HUES64 (cell line): ENCODE data around the gene EXD2.
A peak's percentile ranks its signal among the peaks of the same experiment; 100 is the strongest.
"Not testable (repeated sequence)": the region's sequence is repeated elsewhere in the genome, so short reads cannot be mapped to it uniquely, and the experiment has no call there.

Experiments
- H3K27ac ChIP-seq: 2 replicates; pipeline ENCODE4 v1.7.0; 2013; ENCODE audit warnings: low read depth, low read length, inconsistent platforms
- H3K27me3 ChIP-seq: 2 replicates; pipeline ENCODE4 v1.6.1; 2013; ENCODE audit warnings: mild to moderate bottlenecking, low read length; ENCODE audit not compliant: insufficient read depth
- H3K36me3 ChIP-seq: 2 replicates; pipeline ENCODE4 v1.6.1; 2013; ENCODE audit warnings: mild to moderate bottlenecking, low read length; ENCODE audit not compliant: insufficient read depth
- H3K4me1 ChIP-seq: 2 replicates; pipeline ENCODE4 v1.6.1; 2013; ENCODE audit warnings: mild to moderate bottlenecking, low read length, moderate library complexity; ENCODE audit not compliant: insufficient read depth
- H3K4me3 ChIP-seq: 2 replicates; pipeline ENCODE4 v1.5.1; 2013; ENCODE audit warnings: mild to moderate bottlenecking, low read length, moderate library complexity
- H3K9ac ChIP-seq: 2 replicates; pipeline ENCODE4 v1.6.1; 2013; ENCODE audit warnings: mild to moderate bottlenecking, low read depth, low read length
- H3K9me3 ChIP-seq: 2 replicates; pipeline ENCODE4 v1.6.1; 2013; ENCODE audit warnings: low read depth, low read length; ENCODE audit not compliant: insufficient read depth
- WGBS: fragments of 150-250, 120-280 bp; methylation state at CpG from one replicate; pipeline ENCODE4 v1.1.7; 2013; ENCODE audit warnings: missing lambda C conversion rate; 5-methylcytosine and 5-hydroxymethylcytosine counted together

EXD2 gene

GRCh38 chr14:69154779-69155178 is 36.5 kb upstream of the EXD2 start:
- Histone ChIP-seq H3K27ac (no peak overlapping the region), H3K27me3 (peaks cover 18% of the 10 kb centered on the region), H3K9me3 (no peaks in the 10 kb centered on the region), H3K4me3 (no peak overlapping the region; the same call in 1 of the 2 replicates), H3K4me1 (peaks cover 17% of the 10 kb centered on the region; the same call in 1 of the 2 replicates), H3K9ac (no peak overlapping the region), H3K36me3 (no peaks in the 10 kb centered on the region)
- 19% methylated on average over 4 of the region's 4 CpGs for WGBS

DNA sequence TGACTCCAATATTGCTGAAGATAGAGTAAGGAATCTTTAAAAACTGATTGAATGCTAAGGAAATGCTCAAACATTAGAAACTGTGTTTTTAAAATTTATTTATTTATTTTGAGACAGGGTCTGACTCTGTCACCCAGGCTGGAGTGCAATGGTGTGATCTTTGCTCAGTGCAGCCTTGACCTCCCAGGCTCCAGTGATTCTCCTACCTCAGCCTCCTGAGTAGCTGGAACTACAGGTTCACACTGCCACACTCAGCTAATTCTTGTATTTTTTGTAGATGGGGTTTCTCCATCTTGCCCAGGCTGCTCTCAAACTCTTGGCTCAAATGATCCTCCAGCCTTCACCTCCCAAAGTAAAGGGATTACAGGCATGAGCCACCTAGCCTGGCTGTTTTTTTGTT is 35.1 kb upstream of the EXD2 start:
- Histone ChIP-seq H3K27me3 (peaks cover 21% of the 10 kb centered on the region), H3K27ac (no peak overlapping the region), H3K36me3 (no peaks in the 10 kb centered on the region), H3K9me3 (no peaks in the 10 kb centered on the region), H3K9ac (no peak overlapping the region), H3K4me1 (peaks cover 12% of the 10 kb centered on the region; the same call in 1 of the 2 replicates), H3K4me3 (no peak overlapping the region)

- Histone ChIP-seq H3K4me3 (no peak overlapping the region), H3K36me3 (no peaks in the 10 kb centered on the region), H3K9me3 (no peaks in the 10 kb centered on the region), H3K27ac (no peak overlapping the region), H3K27me3 (peaks cover 3% of the 10 kb centered on the region; the same call in 1 of the 2 replicates), H3K4me1 (no peaks in the 10 kb centered on the region), H3K9ac (no peak overlapping the region)
- 100% methylated on average over 1 of the region's 1 CpG for WGBS
Measured at GRCh38 chr14:69161590-69161989, 29.7 kb upstream of the EXD2 start.

DNA sequence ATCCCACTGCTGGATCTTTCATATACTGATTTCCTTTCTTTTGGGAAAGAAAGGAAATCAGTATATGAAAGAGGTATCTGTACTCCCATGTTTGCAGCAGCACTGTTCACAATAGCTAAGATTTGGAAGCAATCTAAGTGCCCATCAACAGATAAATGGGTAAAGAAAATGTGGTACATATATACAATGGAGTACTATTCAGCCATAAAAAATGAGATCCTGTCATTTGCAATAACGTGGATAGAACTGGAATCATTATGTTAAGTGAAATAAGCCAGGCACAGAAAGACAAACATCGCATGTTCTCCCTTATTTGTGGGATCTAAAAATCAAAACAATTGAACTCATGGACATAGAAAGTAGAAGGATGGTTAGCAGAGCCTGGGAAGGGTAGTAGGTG is 25.5 kb upstream of the EXD2 start:
- not testable (repeated sequence) for H3K4me1 ChIP-seq, H3K36me3 ChIP-seq, H3K4me3 ChIP-seq, H3K9me3 ChIP-seq, H3K27me3 ChIP-seq, H3K9ac ChIP-seq, H3K27ac ChIP-seq
- 86% methylated on average over 2 of the region's 2 CpGs for WGBS

DNA sequence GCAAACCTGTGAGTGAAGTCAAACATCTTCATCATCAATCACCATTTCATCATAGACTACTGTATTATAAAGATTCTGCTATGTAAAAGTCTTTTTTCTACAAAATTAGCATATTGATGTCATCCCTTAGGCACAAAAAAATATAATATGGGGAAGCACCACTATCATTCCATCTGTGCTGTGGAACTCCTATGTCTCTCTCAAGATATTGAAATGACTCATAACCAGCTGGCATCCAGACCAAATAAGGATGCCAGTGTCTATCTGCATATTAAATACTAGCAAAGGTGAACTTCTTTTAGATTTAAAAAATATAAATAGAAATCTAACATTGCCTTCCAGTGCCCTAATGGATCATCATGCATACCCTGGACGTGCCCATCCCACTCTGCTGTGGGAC is 20.5 kb upstream of the EXD2 start:
- H3K27ac ChIP-seq = no peak overlapping the region
- no peaks in the 10 kb centered on the region for H3K36me3 ChIP-seq
- H3K9me3 ChIP-seq = no peaks in the 10 kb centered on the region
- no peak overlapping the region for H3K9ac ChIP-seq
- H3K4me1 ChIP-seq = no peaks in the 10 kb centered on the region
- WGBS = 100% methylated on average over 1 of the region's 1 CpG
- H3K27me3 ChIP-seq = no peaks in the 10 kb centered on the region
- no peak overlapping the region for H3K4me3 ChIP-seq

GRCh38 chr14:69171569-69171968 is 19.7 kb upstream of the EXD2 start:
- 97% methylated on average over 2 of the region's 2 CpGs for WGBS
- Histone ChIP-seq H3K9ac (no peak overlapping the region), H3K27me3 (no peaks in the 10 kb centered on the region), H3K36me3 (no peaks in the 10 kb centered on the region), H3K4me1 (no peaks in the 10 kb centered on the region), H3K27ac (no peak overlapping the region), H3K9me3 (no peaks in the 10 kb centered on the region), H3K4me3 (no peak overlapping the region)

- H3K27ac ChIP-seq = no peak overlapping the region
Measured at GRCh38 chr14:69175130-69175529, 16.2 kb upstream of the EXD2 start.

GRCh38 chr14:69181491-69181890 is 9.8 kb upstream of the EXD2 start:
- Histone ChIP-seq H3K9me3 (no peaks in the 10 kb centered on the region), H3K4me1 (peaks cover 10% of the 10 kb centered on the region), H3K4me3 (no peak overlapping the region), H3K27me3 (no peaks in the 10 kb centered on the region), H3K9ac (no peak overlapping the region), H3K36me3 (no peaks in the 10 kb centered on the region), H3K27ac (no peak overlapping the region)

More at GRCh38 chr14:69175130-69175529, 16.2 kb upstream of the EXD2 start:
- Histone ChIP-seq H3K27me3 (no peaks in the 10 kb centered on the region), H3K9ac (no peak overlapping the region), H3K9me3 (no peaks in the 10 kb centered on the region), H3K4me1 (no peaks in the 10 kb centered on the region), H3K36me3 (no peaks in the 10 kb centered on the region), H3K4me3 (no peak overlapping the region)

DNA sequence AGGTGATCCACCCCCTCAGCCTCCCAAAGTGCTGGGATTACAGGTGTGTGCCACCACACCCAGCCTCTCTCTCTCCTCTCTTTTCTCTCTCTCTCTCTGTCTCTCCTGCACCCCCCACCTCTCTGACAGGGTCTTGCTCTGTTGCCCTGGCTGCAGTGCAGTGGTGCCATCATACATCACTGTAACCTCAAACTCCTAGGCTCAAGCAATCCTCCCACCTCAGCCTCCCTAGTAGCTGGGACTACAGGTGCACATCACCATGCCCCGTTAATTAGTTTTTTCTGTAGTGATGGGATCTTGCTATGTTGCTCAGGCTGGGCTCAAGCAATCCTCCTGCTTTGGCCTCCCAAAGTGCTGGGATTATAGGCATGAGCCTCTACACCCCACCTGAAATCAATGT is 8.7 kb upstream of the EXD2 start:
- H3K27ac ChIP-seq, H3K4me3 ChIP-seq, H3K9ac ChIP-seq, H3K27me3 ChIP-seq, H3K36me3 ChIP-seq, H3K9me3 ChIP-seq: not testable (repeated sequence)
- WGBS = 91% methylated on average over 1 of the region's 1 CpG
- H3K4me1 ChIP-seq = peaks cover 10% of the 10 kb centered on the region

- WGBS = 55% methylated on average over 4 of the region's 4 CpGs
- Histone ChIP-seq H3K4me3 (no peak overlapping the region), H3K9ac (no peak overlapping the region), H3K4me1 (peaks cover 10% of the 10 kb centered on the region), H3K36me3 (no peaks in the 10 kb centered on the region), H3K27ac (peak overlapping the region; percentile 65; the same call in 1 of the 2 replicates), H3K27me3 (no peaks in the 10 kb centered on the region), H3K9me3 (no peaks in the 10 kb centered on the region)
Measured at GRCh38 chr14:69183735-69184134, 7.6 kb upstream of the EXD2 start.

DNA sequence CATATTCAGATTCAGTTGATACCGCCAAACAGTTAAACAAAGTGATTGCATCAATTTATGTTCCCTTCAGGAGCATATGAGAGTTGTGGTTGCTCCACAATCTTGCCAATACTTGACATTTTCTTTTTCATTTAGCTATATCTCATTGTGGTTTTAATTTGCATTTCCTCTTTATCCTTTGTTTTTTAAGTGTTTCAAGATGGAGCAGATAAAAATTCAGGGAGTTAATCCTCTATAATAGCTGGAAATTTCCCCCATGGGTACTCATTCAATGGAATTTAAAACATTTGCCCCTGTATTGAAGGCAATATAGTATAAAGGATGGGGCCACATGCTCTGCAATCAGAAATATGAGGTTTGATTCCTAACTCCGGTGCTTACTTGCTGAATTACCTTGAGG is 1.1 kb upstream of the EXD2 start:
- Histone ChIP-seq H3K36me3 (no peaks in the 10 kb centered on the region), H3K4me3 (0 out of 2 replicates have a peak overlapping the region, but pooled peaks have one; percentile 72), H3K9ac (no peak overlapping the region), H3K9me3 (no peaks in the 10 kb centered on the region), H3K4me1 (peaks cover 16% of the 10 kb centered on the region), H3K27me3 (no peaks in the 10 kb centered on the region), H3K27ac (no peak overlapping the region)
- 90% methylated on average over 2 of the region's 2 CpGs for WGBS

- Histone ChIP-seq H3K4me3 (no peak overlapping the region), H3K9me3 (no peaks in the 10 kb centered on the region), H3K27me3 (no peaks in the 10 kb centered on the region), H3K36me3 (no peaks in the 10 kb centered on the region), H3K4me1 (peaks cover 16% of the 10 kb centered on the region), H3K27ac (no peak overlapping the region), H3K9ac (no peak overlapping the region)
- whole genome bisulfite sequencing = 89% methylated on average over 2 of the region's 5 CpGs
Measured at GRCh38 chr14:69193721-69194120, 2.4 kb downstream of the EXD2 start.
